ENCODE data around the gene WWC2.
"Not testable (repeated sequence)": the region's sequence is repeated elsewhere in the genome, so short reads cannot be mapped to it uniquely, and the experiment has no call there.

Gene WWC2

GRCh38 chr4:183321079-183321478, 222.0 kb downstream of the WWC2 start:
- DNase-seq = no peak
- TF ChIP-seq GATA1 (IDR thresholded peaks at IDR 0.05; ENCODE audit: low read depth, low read length) (no peak), POLR2A (IDR thresholded peaks at IDR 0.05; ENCODE audit: low read length) (no peak)

DNA sequence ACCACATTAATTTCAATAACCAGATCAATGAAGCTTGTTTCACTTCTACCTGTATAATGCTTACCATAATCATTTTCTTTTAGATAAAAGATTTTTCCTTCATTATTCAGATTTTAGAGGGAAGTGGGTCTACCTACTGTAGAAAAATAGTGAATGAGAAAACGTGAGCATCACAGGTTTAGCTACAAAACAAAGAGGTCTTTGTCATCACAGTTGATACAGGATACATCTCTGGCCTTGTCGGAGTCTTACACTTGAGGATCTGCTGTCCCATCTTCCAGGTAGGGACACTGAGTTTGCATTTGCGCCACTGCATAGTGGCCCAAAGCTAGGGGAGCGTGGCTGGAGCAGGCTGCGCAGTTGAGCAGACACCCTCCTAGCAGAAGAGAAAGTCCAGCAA, 222.5 kb downstream of the WWC2 start:
- no peak for DNase-seq

GRCh38 chr4:183322326-183322725, 223.3 kb downstream of the WWC2 start, which contains the start of gene CLDN24:
TSS of gene CLDN24 (minus strand) at chr4:183322426. CDS start at chr4:183322426, 0 bp downstream.
- TF ChIP-seq POLR2A (IDR thresholded peaks at IDR 0.05; ENCODE audit: low read length) (no peak), GATA1 (IDR thresholded peaks at IDR 0.05; ENCODE audit: low read depth, low read length) (no peak)
- DNase-seq = no peak

More for the DNA sequence above, 222.5 kb downstream of the WWC2 start:
- TF ChIP-seq GATA1 (IDR thresholded peaks at IDR 0.05; ENCODE audit: low read depth, low read length) (no peak), POLR2A (IDR thresholded peaks at IDR 0.05; ENCODE audit: low read length) (no peak)

DNA sequence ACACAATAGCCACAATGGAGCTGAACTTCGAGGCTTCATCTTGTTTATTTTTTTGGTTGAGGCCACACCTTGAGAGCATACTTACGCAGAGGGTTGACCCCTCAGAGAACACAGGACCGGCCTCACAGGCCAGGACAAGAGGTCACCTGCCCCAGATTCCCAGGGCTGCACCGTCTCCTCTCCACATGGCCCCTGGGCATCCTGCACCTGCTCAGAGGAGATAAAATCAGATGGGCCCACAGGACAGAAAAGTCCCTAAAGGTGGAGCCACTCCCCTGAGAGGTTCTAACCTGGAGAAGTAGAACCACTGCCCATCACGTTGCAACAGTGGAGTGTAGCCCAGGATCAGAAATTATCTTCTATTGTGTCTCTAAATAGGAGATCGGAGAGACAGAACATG, 224.2 kb downstream of the WWC2 start:
- DNase-seq = no peak
- no peak for TF ChIP-seq POLR2A (IDR thresholded peaks at IDR 0.05; ENCODE audit: low read length)
- TF ChIP-seq GATA1 (IDR thresholded peaks at IDR 0.05; ENCODE audit: low read depth, low read length) = no peak

GRCh38 chr4:183324056-183324455, 225.0 kb downstream of the WWC2 start:
- DNase-seq = not testable (repeated sequence)

GRCh38 chr4:183324619-183325018, 225.6 kb downstream of the WWC2 start:
- no peak for DNase-seq
- TF ChIP-seq POLR2A (IDR thresholded peaks at IDR 0.05; ENCODE audit: low read length) (no peak), GATA1 (IDR thresholded peaks at IDR 0.05; ENCODE audit: low read depth, low read length) (no peak)

DNA sequence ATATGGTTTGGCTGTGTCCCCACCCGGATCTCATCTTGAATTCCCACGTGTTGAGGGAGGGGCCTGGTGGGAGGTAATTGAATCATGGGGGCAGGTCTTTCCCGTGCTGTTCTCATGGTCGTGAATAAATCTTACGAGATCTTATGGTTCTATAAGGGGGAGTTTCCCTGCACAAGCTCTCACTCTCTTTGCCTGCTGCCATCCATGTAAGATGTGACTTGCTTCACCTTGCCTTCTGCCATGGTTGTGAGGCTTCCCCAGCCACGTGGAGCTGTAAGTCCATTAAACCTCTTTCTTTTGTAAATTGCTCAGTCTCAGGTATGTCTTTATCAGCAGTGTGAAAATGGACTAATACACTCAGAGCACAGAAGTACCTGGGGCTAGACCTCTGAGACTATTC, 227.3 kb downstream of the WWC2 start:
- DNase-seq = not testable (repeated sequence)

GRCh38 chr4:183326853-183327252, 227.8 kb downstream of the WWC2 start:
- no peak for TF ChIP-seq POLR2A (IDR thresholded peaks at IDR 0.05; ENCODE audit: low read length)
- no peak for TF ChIP-seq GATA1 (IDR thresholded peaks at IDR 0.05; ENCODE audit: low read depth, low read length)
- DNase-seq = no peak

- DNase-seq = no peak
Measured at GRCh38 chr4:183327827-183328226, 228.8 kb downstream of the WWC2 start.

DNA sequence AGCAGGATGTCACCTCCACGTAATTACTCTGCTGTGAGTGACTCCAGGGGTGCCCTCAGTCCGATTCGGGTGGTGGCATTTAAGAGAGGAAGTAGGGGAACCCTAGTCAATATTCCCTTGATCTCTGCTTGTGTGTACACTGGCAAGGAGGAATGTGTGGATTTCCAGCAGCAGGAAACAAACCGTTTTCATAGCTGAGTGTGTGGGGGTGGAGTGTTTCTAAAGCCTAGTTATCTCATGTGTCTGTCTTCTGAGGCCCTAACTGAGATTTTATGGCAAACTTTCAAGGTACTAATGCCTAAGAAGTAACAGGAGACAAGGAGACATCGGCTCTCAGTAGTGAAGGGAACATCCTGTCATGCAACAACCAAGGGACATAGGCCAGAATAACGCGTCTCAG, 229.8 kb downstream of the WWC2 start:
- TF ChIP-seq GATA1 (IDR thresholded peaks at IDR 0.05; ENCODE audit: low read depth, low read length) (no peak), POLR2A (IDR thresholded peaks at IDR 0.05; ENCODE audit: low read length) (no peak)
- no peak for DNase-seq

More at GRCh38 chr4:183327827-183328226, 228.8 kb downstream of the WWC2 start:
- TF ChIP-seq GATA1 (IDR thresholded peaks at IDR 0.05; ENCODE audit: low read depth, low read length) (no peak), POLR2A (IDR thresholded peaks at IDR 0.05; ENCODE audit: low read length) (no peak)

- no peak for DNase-seq
- TF ChIP-seq GATA1 (IDR thresholded peaks at IDR 0.05; ENCODE audit: low read depth, low read length) = no peak
- TF ChIP-seq POLR2A (IDR thresholded peaks at IDR 0.05; ENCODE audit: low read length) = no peak
Measured at GRCh38 chr4:183329244-183329643, 230.2 kb downstream of the WWC2 start.

DNA sequence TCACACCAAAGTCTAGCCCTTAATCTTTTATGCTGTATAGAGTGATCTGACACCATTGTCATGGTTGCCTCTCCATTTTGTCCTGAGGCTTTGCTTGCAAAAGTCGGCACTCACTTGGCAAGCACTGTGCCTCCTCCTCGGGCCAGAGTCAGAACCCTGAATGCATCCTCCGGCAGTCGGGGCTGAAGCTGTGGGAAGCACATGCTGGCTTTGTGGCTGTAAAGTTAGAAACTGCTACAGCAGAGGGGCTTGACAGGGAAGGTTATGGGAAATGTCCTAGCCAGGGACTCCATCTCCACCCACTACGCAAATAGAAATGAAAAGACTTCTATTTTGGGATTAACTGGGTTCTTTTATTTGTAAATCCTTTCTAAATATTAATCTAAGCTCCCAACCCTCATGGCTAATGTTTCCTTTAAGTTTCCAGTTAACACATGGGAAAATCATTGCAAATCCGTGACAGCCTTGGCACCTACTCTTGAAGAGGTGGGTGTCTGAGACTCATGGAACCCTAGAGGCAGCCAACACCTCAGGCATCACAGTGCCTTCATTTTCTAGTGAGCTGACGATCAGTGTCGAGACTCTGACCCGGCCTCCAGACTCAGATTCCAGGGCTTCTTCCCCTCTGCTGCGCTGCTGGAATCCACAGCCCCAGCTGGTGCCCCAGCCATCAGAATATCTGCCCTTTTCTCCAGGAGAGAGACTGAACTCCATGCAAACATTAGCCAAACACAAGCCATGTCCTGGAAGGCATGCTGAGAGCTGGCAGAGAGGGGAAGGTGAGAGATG, 231.1 kb downstream of the WWC2 start:
- TF ChIP-seq POLR2A (IDR thresholded peaks at IDR 0.05; ENCODE audit: low read length) (no peak), GATA1 (IDR thresholded peaks at IDR 0.05; ENCODE audit: low read depth, low read length) (no peak)
- DNase-seq = no peak

GRCh38 chr4:183330841-183331240, 231.8 kb downstream of the WWC2 start:
- TF ChIP-seq GATA1 (IDR thresholded peaks at IDR 0.05; ENCODE audit: low read depth, low read length) = no peak
- no peak for TF ChIP-seq POLR2A (IDR thresholded peaks at IDR 0.05; ENCODE audit: low read length)
- DNase-seq = no peak

DNA sequence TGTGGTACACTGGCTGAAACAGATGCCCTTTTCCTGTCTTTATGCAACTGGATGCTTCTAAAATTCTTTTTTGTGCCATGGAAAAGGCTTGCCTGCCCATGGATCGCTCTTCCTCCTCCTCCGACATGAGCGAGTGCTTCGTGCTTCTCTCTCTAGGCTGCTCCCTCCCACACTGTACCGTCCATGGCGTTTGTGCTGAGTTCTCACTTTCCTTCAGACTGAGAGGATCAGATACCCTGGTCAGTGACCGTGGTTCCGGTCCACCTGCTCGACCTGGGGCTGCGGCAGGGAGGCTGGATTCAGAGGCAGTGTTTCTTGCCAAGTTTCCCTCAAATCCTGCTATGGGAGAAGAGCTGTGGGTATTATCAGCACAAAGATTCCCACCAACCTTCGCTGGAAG, 233.4 kb downstream of the WWC2 start:
- no peak for DNase-seq
- TF ChIP-seq GATA1 (IDR thresholded peaks at IDR 0.05; ENCODE audit: low read depth, low read length) = no peak
- TF ChIP-seq POLR2A (IDR thresholded peaks at IDR 0.05; ENCODE audit: low read length) = no peak

DNA sequence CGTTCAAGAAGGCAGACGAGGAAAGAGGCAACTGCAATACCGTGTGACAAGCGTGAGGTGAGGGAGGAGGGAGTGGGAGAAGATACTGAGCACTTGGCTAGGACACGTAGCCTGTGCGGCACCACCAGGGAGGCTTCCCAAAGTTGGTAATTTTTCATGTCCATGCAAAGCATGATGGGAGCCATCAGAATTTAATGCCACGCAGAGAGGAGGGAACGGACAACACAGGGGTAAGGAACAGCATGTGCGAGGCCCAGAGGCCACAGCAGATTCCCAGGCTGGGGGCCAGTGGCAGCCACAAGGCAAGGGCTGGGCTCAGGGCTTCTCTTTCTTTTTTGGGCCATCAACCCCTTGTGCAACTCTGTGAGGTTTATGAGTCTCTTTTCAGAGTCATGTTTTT, 234.1 kb downstream of the WWC2 start:
- TF ChIP-seq POLR2A (IDR thresholded peaks at IDR 0.05; ENCODE audit: low read length) (no peak), GATA1 (IDR thresholded peaks at IDR 0.05; ENCODE audit: low read depth, low read length) (no peak)
- no peak for DNase-seq

Data from erythroblast (primary cell).